GM21825 (cell line): ENCODE data around the gene STPG4.

Experiments used
- ATAC-seq: cut with Tn5 transposase; IDR thresholded peaks from one replicate; pipeline ENCODE4 v1.9.1; 2021; ENCODE audit warnings: mild to moderate bottlenecking, moderate library complexity; ENCODE audit not compliant: unreplicated experiment

Gene STPG4

DNA sequence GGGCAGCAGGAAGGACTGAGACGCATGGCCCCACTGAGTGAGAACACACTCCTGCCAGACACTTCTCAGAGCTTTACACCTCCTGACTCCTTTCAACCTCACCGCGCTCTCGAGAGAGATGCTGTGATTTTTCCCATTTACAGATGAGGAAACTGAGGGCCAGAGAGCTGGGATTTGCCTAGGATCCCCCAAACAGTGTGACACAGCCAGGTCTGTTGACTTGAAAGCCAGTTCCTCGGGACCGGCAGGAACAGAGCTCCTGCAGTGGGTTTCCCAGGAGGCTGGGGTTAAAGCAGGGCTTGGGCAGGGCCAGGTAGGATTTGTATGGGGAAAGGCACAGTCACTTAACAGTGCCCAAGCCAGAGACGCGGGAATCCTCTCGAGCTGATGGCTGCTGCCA lies 81.9 kb downstream of the STPG4 start:
- ATAC-seq: no peak

DNA sequence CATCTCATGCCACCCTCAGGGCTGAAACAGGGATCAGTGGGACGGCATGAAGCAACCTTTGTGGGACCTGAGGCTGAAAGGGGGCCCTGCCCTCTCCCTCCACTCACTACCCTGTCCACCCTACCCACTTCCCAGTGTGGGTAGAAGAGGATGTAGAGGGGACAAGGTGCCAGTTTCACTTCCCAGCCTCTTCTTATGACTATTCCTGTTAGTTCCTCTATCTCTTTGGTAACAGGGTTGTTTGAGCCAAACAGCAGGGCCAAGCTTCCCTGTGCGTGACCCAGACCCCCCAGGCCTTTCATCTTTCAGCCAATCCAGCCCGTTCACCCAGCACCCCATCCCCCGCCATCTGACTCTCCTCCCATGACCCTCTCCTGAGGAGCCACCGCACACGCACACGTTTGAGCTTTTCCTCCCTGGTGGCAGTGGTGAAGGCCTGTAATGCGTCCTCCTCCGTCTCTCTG lies 82.3 kb downstream of the STPG4 start:
- no peak for ATAC-seq

DNA sequence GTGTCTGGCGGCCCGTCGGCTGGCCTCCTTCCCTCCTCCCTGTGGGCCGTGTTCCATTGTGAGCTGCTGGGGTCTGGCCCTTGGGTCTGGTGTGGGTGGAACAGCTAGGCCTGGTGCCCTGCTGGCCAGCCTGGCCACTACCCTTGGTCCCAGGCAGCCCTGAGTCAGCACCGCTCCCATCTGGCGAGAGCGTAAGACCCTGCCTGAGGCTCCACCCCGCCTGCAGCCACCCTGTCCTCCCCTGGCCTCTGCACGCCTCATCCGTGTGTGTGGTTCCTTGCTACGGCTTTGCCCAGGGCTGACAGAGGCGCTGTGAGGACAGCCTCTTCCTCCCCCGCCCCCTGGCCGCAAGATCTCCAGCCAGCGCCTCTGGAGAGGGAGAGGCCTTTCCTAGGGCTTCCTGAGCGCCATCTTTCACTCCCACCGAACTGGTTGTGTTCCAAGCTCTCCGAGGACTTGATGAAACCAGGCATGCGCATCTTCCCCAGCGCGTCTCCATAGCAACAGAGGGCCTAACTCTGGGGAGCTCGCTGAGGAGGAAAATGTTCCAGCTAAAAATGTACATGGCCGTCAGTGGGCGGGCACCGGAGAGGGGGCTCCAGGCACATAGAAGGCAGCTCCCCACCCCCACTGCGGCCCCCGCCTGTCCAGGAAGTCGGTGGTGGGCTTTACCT lies 83.0 kb downstream of the STPG4 start:
- no peak for ATAC-seq

DNA sequence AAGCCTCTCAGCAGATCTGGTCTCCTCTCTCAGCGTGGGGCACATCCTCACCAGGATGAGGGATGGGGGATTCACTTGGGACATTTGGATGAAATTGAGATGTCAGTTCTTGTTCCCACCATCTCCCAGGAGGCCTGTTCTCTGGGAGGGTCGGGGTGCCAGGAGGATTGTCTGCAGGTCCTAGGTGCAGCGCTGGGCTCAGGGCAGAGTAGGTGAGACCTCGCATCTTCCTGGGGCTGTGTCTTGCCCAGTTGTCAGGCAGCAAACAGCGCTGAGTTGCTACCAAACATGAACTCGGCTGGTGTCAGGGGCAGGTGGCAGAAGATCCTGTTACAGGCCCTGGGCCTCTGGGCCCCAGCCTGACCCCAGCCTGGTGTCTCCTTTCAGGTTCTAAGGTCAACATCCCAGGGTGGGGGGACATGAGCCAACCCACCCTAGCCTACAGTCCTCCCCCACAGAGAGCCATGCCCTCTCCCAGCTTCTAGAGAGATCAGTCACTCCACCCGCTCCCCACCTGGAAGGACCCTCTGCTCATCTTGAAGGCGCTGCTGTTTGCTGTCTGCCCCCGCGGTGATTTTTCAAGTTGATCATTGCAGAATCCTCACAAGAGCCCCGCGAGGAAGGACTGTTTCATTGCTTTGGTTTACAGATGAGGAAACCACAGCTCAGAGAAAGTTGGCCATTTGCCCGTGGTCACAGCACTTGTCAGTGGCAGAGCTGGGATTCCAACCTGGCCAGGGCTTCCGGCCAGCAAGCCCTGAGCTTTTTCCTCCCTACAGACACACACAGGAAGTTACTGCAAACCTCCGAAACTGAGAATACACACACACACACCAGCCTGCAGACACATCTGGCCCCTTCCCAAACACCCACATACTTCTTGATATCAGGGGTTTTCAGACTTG lies 83.9 kb downstream of the STPG4 start:
- peak; percentile 78 for ATAC-seq

DNA sequence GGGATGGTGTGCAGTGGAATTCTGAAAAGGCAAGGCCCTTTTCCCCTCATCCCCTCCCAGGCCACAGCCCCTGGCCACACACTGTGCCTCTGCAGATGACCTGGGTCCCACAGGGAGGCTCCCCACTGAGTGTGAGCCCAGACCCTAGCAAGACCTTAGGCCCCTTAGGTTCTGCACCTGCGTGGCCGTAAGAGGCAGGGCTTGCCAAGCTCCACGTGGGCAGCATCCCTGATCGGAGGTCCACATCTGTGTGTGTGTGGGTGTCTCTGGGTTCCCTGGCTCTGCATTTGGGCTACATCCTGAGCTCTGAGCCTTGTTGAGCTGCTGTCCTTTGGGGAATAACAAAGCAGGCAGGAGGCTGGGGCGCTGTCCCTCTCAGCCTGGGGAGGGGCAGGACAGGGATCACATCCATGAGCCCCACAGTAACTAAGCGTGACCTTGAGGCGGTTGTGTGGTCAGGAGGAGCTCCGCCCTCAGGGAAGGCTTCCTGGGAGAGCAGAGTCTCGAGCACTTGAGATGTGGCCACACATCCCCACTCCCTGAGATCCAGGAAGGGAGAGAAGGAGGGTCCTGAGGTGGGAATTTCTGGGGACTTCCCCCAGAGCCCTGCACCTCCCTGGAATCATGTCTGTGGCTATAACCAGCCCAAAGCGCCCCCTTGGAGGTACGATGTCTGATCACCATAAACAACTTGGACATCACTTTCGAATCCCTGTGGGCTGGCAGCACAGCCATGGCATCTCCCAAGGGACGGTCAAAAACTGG lies 84.8 kb downstream of the STPG4 start:
- ATAC-seq: no peak

DNA sequence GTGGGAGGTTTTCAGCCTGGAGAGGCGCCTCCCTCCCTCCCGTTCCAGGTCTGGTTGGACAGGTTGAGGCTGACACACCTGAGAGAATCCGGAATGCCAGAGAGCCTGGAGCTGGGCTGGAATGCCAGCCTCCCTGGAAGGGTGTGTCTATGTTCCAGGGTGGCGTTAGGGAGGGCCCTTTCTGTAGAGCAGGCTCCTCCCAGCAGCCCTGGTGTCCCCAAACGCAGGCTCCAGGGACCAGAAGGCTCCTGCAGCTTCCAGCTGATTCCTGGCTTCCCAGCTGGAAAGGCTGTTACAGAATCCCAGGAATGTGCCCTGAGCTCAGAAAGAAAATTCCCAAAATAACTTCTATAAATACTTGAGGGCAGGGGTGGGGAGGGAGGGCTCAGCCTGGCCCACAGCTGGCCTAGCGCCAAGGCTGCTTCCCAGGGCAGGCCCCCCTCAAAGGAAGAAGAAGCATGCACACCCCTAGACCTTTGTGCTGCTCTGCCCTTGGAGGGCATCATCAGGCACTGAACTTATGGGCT lies 85.4 kb downstream of the STPG4 start:
- no peak for ATAC-seq

DNA sequence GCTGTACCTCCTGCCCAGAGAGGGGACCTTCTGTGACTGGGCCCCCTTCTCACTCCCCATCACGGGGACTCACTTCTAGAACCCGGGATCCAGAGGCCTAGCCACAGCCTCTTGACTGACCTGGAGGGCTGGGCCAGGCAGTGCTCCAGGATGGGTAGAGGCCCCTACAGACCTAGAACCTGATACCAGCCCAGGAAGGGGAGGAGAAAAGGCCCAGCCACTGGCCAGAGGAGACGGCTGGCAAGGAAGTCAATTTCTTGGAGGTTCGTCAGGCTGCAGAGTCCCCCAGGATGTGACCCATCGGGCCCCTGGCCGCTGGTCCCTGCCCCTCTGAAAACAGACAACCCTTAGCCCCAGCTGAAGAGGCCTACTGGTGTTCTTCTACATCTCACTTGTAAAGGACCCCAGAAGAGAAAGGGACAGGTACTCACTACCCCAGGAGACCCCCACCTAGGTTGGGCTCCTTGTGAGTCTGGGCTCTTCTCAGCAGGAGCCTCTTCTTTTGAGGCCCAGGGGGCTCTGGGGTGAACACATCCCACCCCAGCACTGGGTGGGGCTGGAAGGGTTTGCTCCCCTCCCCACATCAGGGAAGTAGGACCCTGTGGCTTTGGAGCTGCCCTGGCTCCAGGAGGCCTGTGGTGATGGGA lies 86.0 kb downstream of the STPG4 start:
- ATAC-seq: no peak

DNA sequence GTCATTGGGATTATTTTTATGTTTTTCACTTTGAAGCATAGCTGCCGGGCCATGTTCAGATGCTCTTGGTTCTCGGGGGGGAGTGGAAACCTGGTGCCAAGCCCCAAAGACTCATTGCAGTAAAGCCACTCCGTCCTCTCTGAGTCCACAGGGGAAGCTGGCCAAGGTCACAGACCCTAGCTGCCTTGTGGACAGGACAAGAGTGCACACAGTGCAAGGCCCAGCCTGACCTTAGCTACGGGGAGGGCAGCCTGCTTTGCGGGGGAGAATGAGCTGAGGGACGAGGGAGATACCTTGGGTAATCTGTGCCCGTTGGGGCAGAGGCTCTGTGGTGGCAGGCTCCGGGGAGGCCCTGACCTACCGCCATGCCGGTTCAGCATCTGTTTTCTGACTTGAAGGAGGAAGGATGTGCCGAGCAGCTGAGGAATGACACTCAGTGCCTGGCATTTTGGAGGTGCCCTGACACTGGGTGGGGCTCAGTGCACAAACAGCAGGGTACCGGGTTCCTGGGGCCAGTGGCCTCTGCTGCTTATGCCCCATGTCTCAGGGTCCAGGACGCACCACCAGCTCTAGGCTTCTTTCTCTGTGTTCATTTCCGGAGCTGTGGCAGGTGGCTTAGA lies 87.2 kb downstream of the STPG4 start:
- ATAC-seq: no peak

DNA sequence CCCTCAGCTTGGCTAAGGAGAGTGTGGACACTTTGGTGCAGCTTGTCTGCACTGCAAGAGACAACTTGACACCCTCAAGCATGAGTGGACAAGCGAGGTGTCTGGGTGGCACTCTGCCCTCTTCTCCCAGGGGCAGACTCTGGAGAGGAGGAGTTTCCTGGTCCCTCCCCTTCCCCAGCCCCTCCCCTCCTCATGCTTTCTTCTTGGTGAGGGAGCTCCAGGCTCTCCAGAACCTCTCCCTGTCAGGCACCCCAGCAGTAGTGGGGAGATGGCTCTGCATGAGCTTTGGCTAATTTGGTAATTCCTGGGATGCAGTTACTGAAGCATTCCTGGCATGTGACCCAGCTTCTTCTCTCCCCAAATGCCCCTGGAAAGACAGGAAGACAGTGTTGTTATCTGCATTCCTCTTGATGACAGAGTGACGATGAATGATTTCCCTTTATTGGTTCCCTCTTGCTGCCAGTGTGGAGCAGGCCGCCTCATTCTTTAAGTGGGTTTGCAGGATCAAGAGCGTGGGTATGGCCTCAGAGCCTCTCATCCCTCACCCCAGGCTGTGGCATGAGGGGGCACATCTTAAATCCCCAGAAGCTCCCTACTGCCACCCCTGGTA lies 89.2 kb downstream of the STPG4 start:
- no peak for ATAC-seq

DNA sequence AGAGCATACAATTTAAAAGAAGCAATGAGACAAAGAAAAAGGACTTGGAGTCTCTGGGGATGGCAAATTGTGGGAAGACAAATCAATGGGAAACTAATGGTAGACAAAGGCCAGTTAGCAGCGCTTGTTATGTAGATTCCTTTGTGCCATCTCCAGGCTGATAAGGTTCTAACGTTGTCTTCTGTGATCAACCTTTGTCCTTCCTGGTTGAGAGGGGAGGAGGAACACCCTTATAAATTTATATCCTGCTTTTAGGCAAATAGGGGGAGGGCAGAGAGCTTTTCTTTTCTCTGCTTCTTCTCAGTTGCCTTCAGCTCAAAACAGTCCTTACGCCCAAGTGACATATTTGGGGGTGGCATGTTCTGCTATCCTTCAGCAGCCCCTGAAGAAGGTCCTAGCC lies 89.8 kb downstream of the STPG4 start:
- no peak for ATAC-seq

DNA sequence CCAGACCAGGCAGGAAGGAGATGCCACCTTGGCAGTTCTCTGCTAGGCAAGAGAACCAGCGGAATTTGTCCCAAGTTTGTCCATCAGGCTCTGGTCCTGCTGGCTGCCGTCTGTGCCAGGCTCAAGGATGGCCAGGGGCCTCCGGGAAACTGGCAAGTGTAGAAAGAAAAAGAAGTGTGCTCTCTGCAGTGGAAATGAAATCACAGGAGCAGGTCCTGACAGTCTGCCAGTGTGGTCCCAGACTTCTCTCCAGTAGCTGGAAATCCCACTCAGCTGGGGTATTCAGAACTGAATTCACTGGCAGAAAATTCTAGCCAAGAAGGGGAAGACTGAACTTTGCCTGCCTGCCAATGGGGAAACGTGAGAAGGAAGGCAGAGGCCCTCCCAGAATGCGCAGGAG lies 91.0 kb downstream of the STPG4 start:
- ATAC-seq: no peak

DNA sequence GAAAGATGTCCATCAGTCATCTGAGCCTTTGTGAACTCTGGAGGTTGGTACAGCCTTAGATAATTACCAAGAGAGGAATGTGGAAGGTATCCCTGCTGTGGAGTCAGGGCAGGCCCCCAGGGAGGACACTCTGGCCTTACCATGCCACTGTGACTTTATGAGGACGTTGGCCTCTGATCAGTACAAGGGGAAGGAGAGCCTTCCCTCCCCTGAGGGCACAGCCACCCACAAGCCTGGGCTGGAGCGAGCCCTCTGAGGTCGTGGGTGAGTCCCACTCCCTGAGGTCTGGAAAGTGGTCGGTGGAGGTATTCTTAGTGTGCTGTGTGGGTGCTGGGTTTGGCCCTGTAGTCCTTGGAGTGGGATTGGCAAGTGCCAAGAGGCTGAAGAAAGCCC lies 91.6 kb downstream of the STPG4 start:
- no peak for ATAC-seq

DNA sequence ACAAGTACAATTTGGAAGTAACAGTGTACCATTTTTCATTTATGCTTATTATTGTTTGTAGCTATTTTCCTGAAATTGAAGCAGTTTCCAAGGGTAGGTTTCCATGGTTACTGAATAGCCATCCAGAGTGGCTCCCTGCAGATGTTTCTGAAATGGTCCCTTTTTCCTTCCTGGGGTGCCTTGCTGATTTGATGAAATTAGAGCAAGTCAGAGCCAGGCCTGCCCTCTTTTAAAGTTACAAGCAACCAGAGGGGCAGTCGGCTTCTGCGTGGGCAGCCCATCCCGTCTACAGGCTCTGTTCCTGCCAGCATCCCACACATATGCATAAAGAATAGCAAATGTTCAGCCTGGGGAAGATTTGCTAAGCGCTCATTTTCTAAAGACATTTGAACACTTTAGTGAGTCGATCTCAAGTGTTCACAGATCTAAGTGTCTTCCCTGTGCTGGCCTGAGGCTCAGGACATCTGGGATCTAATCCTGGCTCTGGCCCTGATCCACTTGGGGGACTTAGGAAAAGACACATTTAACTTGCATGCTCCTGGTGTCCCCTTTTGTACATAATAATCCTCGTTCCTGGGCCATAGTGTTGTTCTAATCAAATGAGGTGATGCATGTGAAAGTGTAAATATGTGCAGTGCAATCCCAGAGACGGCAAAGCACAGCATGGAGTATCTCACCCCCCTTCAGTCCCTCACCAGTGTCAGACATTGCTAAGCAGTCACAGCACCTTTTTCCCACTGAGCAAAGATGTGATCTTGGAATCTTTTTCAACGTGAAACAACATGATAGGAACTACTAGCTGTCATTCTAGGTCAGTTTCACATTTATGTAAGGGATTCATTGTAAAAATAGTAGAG lies 92.2 kb downstream of the STPG4 start:
- no peak for ATAC-seq

DNA sequence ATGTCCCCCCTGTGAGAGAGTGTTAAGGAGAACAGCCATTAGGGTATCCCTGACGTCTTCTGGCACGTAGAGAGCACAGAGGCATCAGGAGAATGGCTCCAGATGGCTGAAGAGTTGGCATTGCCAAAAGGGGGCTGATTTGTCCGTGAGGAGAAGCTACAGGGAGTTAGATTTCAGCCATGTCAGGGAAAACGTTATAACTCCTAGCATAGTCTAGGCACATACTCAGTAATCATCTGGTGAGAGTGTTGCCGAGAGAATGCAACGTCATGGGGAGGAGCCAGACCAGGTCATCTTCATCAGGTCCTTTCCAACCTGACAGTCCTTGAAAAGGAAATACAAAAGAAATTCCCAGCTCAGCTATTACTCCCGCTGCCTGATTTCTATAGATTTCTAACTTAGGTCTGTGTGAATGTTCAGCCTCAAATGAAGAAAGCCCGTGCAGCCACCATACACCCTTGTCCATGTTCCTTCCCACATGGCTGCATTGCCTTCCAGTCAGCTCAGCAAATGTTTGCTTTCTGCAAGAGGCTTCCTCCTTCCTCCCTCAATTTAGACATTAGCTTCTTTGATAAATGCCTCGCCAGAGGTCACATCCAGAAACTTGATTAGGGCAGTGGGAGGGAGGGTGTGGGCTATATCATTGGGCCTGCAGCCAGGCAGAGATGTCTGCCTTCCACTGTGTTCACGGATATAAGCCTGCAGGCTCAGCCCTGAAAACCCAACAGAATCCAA lies 93.0 kb downstream of the STPG4 start:
- no peak for ATAC-seq

DNA sequence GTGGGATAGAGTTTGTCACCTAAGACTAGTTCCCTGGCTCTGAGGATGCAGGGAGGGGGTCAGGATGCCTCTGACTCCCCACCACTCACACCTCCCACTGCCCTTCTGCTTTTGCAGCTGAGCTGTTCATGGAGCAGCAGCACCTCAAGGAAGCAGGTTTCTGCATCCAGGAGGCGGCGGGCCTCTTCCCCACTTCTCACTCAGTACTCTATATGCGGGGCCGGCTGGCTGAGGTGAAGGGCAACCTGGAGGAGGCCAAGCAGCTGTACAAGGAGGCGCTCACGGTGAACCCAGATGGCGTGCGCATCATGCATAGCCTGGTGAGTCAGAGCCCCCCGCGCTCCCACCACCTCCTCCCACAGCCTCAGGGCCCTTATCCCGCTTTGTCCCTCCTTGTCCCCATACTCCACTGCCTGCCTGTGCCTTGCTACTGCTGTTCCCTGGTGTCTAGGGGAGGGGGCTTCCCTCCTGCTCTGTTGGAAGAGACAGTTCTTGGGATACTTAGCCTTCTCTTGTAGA lies 94.4 kb downstream of the STPG4 start:
- no peak for ATAC-seq

DNA sequence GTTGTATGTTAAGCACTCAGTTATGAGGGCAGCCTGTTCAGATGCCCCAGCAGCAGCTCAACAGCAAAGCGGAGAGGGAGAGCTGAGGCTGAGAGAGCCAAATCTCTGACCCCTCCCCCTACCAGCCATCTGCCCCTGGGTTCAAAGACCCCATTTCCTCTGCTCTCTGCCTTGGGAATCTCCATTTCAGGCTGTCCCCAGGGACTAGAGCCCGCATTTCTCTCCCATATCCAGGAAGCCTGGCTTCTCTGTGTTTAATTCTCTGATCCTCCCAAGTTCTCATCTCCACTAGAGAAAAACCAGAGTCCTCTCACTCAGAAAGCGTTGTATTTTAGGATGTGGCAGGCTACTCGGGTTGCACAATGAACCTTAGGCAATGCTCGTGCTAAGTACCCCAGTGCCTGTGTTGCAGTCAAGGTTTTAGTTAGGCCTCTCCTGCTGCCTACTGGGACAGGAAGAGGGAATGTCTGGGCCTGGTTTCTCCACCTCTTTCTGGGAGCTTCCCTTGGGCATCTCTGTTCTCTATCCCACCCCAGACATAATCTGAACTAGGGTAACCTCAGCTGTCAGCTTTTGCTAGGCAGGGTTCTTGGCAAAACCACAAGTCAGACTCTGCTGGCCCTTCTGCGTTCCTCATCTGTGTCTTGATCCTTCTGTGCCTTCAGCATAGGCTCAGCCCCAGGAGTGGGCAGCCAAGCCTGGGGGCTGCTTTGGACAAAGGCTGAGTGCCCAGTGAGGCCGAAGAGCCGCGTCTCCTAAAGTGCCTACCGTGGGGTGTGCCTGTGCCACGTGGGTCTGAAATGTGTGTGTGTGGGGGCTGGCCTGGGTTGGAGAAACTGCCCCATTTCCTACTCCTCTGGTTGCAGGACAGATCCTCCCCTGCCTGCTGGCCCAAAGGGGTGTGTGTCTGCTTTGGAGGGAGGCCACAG lies 96.8 kb downstream of the STPG4 start:
- no peak for ATAC-seq

DNA sequence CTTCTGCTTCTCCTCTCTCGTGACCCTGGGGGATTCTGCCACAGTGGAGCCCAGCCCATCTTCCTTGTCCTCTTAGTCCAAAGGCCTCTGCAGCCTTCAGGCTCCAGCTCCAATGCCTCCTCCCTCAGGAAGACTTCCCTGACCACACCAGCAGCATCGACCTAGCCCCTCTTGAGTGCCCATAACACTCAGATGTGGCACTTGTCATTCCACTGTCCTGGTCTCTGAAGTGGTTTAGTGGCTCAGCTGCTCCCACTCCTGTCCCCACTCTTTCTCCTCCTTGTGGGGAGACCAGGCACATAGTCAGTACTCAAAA lies 97.5 kb downstream of the STPG4 start:
- no peak for ATAC-seq
